ENCODE measurements around the gene TRIM43B. TPM values are rescaled to one million over a fixed set of nuclear protein-coding genes. Genes with fewer than 3 reads are reported as not detected.
"Not testable (repeated sequence)": the region's sequence is repeated elsewhere in the genome, so short reads cannot be mapped to it uniquely, and the experiment has no call there.

TRIM43B gene
- total RNA-seq, 2 experiments from 2014 or later, result 0.34 TPM; not detected in 1

GRCh38 chr2:95466572-95466971, 18.0 kb downstream of the TRIM43B start:
- H3K4me1 ChIP-seq (ENCODE audit: insufficient read depth, low read length, poor library complexity, severe bottlenecking); H3K9me3 ChIP-seq (ENCODE audit: low read length); H2AFZ ChIP-seq (ENCODE audit: low read length); H4K20me1 ChIP-seq (ENCODE audit: insufficient read depth, low read length); BruUV-seq (replicated peaks); CTCF ChIA-PET (ENCODE audit: unreplicated experiment); H3K36me3 ChIP-seq (ENCODE audit: insufficient read depth, low read length); H3K27ac ChIP-seq (ENCODE audit: low read depth, low read length, poor library complexity, severe bottlenecking); H3K4me3 ChIP-seq (ENCODE audit: low read depth, low read length, poor library complexity, severe bottlenecking); H3K79me2 ChIP-seq (ENCODE audit: insufficient read depth, low read depth, low read length); DNase-seq (ENCODE audit: low spot score); H3K9me2 ChIP-seq (ENCODE audit: insufficient read depth, low read length); intact Hi-C loops (cut with micrococcal nuclease; ENCODE audit: unreplicated experiment); POLR2A ChIA-PET; H3K4me2 ChIP-seq (ENCODE audit: low read length): not testable (repeated sequence)

- H3K79me2 ChIP-seq (ENCODE audit: insufficient read depth, low read depth, low read length); intact Hi-C loops (cut with micrococcal nuclease; ENCODE audit: unreplicated experiment); H3K27ac ChIP-seq (ENCODE audit: low read depth, low read length, poor library complexity, severe bottlenecking); DNase-seq (ENCODE audit: low spot score); H4K20me1 ChIP-seq (ENCODE audit: insufficient read depth, low read length); H2AFZ ChIP-seq (ENCODE audit: low read length); H3K4me2 ChIP-seq (ENCODE audit: low read length); CTCF ChIA-PET (ENCODE audit: unreplicated experiment); BruUV-seq (replicated peaks); H3K4me1 ChIP-seq (ENCODE audit: insufficient read depth, low read length, poor library complexity, severe bottlenecking); H3K4me3 ChIP-seq (ENCODE audit: low read depth, low read length, poor library complexity, severe bottlenecking); H3K36me3 ChIP-seq (ENCODE audit: insufficient read depth, low read length); H3K9me3 ChIP-seq (ENCODE audit: low read length); POLR2A ChIA-PET; H3K9me2 ChIP-seq (ENCODE audit: insufficient read depth, low read length): not testable (repeated sequence)
Observed at GRCh38 chr2:95463292-95463691, 21.3 kb downstream of the TRIM43B start.

DNA sequence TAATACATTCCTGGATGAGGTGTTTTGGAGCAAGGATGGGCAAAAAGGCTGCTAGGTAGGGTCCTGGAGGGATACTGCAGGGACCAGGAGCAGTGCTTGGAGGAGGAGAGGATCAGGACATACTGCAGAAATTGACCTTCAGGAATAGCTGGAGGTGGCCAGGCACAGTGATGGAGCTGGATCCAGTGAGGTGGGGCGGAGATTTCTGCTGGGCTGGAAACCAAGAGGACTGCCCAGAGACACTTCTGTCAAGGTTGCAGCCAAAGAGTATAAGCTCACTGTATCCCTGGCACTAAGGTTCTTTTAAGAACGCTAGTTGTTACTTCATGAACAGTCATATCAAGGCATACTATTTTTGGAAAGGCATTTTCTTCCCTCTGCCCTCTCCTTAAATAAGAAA, 39.2 kb downstream of the TRIM43B start:
- H2AFZ ChIP-seq (ENCODE audit: low read length); H3K4me3 ChIP-seq (ENCODE audit: low read depth, low read length, poor library complexity, severe bottlenecking); BruUV-seq (replicated peaks); H3K36me3 ChIP-seq (ENCODE audit: insufficient read depth, low read length); H3K79me2 ChIP-seq (ENCODE audit: insufficient read depth, low read depth, low read length); CTCF ChIA-PET (ENCODE audit: unreplicated experiment); DNase-seq (ENCODE audit: low spot score); H3K4me1 ChIP-seq (ENCODE audit: insufficient read depth, low read length, poor library complexity, severe bottlenecking); H3K9me3 ChIP-seq (ENCODE audit: low read length); H3K9me2 ChIP-seq (ENCODE audit: insufficient read depth, low read length); POLR2A ChIA-PET; H3K4me2 ChIP-seq (ENCODE audit: low read length); H3K27ac ChIP-seq (ENCODE audit: low read depth, low read length, poor library complexity, severe bottlenecking); intact Hi-C loops (cut with micrococcal nuclease; ENCODE audit: unreplicated experiment); H4K20me1 ChIP-seq (ENCODE audit: insufficient read depth, low read length): not testable (repeated sequence)

- POLR2A ChIA-PET; H3K79me2 ChIP-seq (ENCODE audit: insufficient read depth, low read depth, low read length); H3K4me1 ChIP-seq (ENCODE audit: insufficient read depth, low read length, poor library complexity, severe bottlenecking); DNase-seq (ENCODE audit: low spot score); H3K4me3 ChIP-seq (ENCODE audit: low read depth, low read length, poor library complexity, severe bottlenecking); H3K9me2 ChIP-seq (ENCODE audit: insufficient read depth, low read length); CTCF ChIA-PET (ENCODE audit: unreplicated experiment); H2AFZ ChIP-seq (ENCODE audit: low read length); H3K27ac ChIP-seq (ENCODE audit: low read depth, low read length, poor library complexity, severe bottlenecking); BruUV-seq (replicated peaks); H4K20me1 ChIP-seq (ENCODE audit: insufficient read depth, low read length); H3K4me2 ChIP-seq (ENCODE audit: low read length); H3K9me3 ChIP-seq (ENCODE audit: low read length); H3K36me3 ChIP-seq (ENCODE audit: insufficient read depth, low read length); intact Hi-C loops (cut with micrococcal nuclease; ENCODE audit: unreplicated experiment): not testable (repeated sequence)
Observed at GRCh38 chr2:95442474-95443099, 42.0 kb downstream of the TRIM43B start.

- CTCF ChIA-PET (ENCODE audit: unreplicated experiment); H4K20me1 ChIP-seq (ENCODE audit: insufficient read depth, low read length); intact Hi-C loops (cut with micrococcal nuclease; ENCODE audit: unreplicated experiment); H3K9me3 ChIP-seq (ENCODE audit: low read length); DNase-seq (ENCODE audit: low spot score); H3K4me3 ChIP-seq (ENCODE audit: low read depth, low read length, poor library complexity, severe bottlenecking); H3K36me3 ChIP-seq (ENCODE audit: insufficient read depth, low read length); H3K4me2 ChIP-seq (ENCODE audit: low read length); H3K79me2 ChIP-seq (ENCODE audit: insufficient read depth, low read depth, low read length); H2AFZ ChIP-seq (ENCODE audit: low read length); H3K27ac ChIP-seq (ENCODE audit: low read depth, low read length, poor library complexity, severe bottlenecking); H3K4me1 ChIP-seq (ENCODE audit: insufficient read depth, low read length, poor library complexity, severe bottlenecking); H3K9me2 ChIP-seq (ENCODE audit: insufficient read depth, low read length); BruUV-seq (replicated peaks); POLR2A ChIA-PET: not testable (repeated sequence)
Observed at GRCh38 chr2:95435872-95436209, 48.7 kb downstream of the TRIM43B start.

- intact Hi-C loops (cut with micrococcal nuclease; ENCODE audit: unreplicated experiment); CTCF ChIA-PET (ENCODE audit: unreplicated experiment); H3K9me3 ChIP-seq (ENCODE audit: low read length); H2AFZ ChIP-seq (ENCODE audit: low read length); H3K27ac ChIP-seq (ENCODE audit: low read depth, low read length, poor library complexity, severe bottlenecking); H3K79me2 ChIP-seq (ENCODE audit: insufficient read depth, low read depth, low read length); DNase-seq (ENCODE audit: low spot score); H3K4me1 ChIP-seq (ENCODE audit: insufficient read depth, low read length, poor library complexity, severe bottlenecking); BruUV-seq (replicated peaks); H3K36me3 ChIP-seq (ENCODE audit: insufficient read depth, low read length); H4K20me1 ChIP-seq (ENCODE audit: insufficient read depth, low read length); H3K4me2 ChIP-seq (ENCODE audit: low read length); POLR2A ChIA-PET; H3K9me2 ChIP-seq (ENCODE audit: insufficient read depth, low read length); H3K4me3 ChIP-seq (ENCODE audit: low read depth, low read length, poor library complexity, severe bottlenecking): not testable (repeated sequence)
Observed at GRCh38 chr2:95435162-95435871, 49.2 kb downstream of the TRIM43B start.

All from OCI-LY7 (cell line).